K562 (cell line): ENCODE results near the gene TSPAN1. TPM values are rescaled to one million over a fixed set of nuclear protein-coding genes. Genes with fewer than 3 reads are reported as not detected.
A peak's percentile ranks its signal among the peaks of the same experiment; 100 is the strongest.

ENCODE experiments used
- EGR1 ChIP-seq: fragments of 450-650 bp; conservative IDR thresholded peaks from 2 replicates; pipeline ENCODE4 v1.6.1; 2017; ENCODE audit warnings: mild to moderate bottlenecking
- FOXK1 ChIP-seq: sonication (generic); formaldehyde crosslinking; IDR thresholded peaks from 2 replicates; pipeline ENCODE4 v1.8.0; 2022; ENCODE audit warnings: missing genetic modification reagents, mild to moderate bottlenecking, borderline replicate concordance
- ID3 ChIP-seq, 2 experiments: fragments of 250-450 bp in 1 of 2; fragments of 450-650 bp in 1 of 2; sonication (Bioruptor Pico) in 1 of 2; IDR thresholded peaks; 2 replicates each; pipeline versions ENCODE4 v1.6.1 to v1.8.0; 2016 to 2021; ENCODE audit warnings: mild to moderate bottlenecking in 2 of 2, moderate library complexity in 2 of 2, missing compliant biosample characterization in 1 of 2, missing genetic modification characterization in 1 of 2
- JUND ChIP-seq, 2 experiments: IDR thresholded peaks; 2 replicates in 1 of 2; 3 replicates in 1 of 2; pipeline ENCODE4 v1.6.1; 2011; ENCODE audit warnings: borderline replicate concordance in 2 of 2, low read depth in 2 of 2, low read length in 2 of 2, improper control_type of control experiment in 1 of 2, missing biosample characterization in 1 of 2, missing genetic modification characterization in 1 of 2, missing genetic modification reagents in 1 of 2
- POU5F1 ChIP-seq: fragments of 150-350 bp; IDR thresholded peaks from 2 replicates; pipeline ENCODE4 v1.6.1; 2014; ENCODE audit warnings: borderline replicate concordance, low read length, low read depth, mild to moderate bottlenecking; ENCODE audit not compliant: partially characterized antibody
- PTBP1 ChIP-seq: fragments of 200-400 bp; formaldehyde crosslinking; IDR thresholded peaks from 2 replicates; pipeline ENCODE4 v1.6.1; 2017; ENCODE audit warnings: low read depth, low read length
- SMARCA4 ChIP-seq: fragments of 450-650 bp; IDR thresholded peaks from 2 replicates; pipeline ENCODE4 v1.6.1; 2016
- SP1 ChIP-seq: sonication (generic); formaldehyde crosslinking; IDR thresholded peaks from 2 replicates; pipeline ENCODE4 v1.8.1; 2022; ENCODE audit warnings: mild to moderate bottlenecking, missing genetic modification reagents
- TEAD4 ChIP-seq, 2 experiments: sonication (generic) in 1 of 2; formaldehyde crosslinking in 1 of 2; IDR thresholded peaks; 2 replicates each; pipeline versions ENCODE4 v1.6.1 to v1.8.0; 2012 to 2022; ENCODE audit warnings: borderline replicate concordance in 1 of 2, inconsistent platforms in 1 of 2, low read length in 1 of 2, mild to moderate bottlenecking in 1 of 2, missing genetic modification reagents in 1 of 2
- ZNF165 ChIP-seq: fragments of 250-450 bp; sonication (Bioruptor Pico); IDR thresholded peaks from 2 replicates; pipeline ENCODE4 v1.4.0; 2020; ENCODE audit warnings: borderline replicate concordance
- ZNF184 ChIP-seq: sonication (generic); formaldehyde crosslinking; IDR thresholded peaks from 2 replicates; pipeline ENCODE4 v1.5.0; 2020; ENCODE audit warnings: missing genetic modification reagents
- ZNF212 ChIP-seq: fragments of 450-650 bp; formaldehyde crosslinking; IDR thresholded peaks from 2 replicates; pipeline ENCODE4 v1.4.0; 2020; ENCODE audit warnings: mild to moderate bottlenecking
- ZNF347 ChIP-seq: fragments of 450-650 bp; formaldehyde crosslinking; IDR thresholded peaks from 2 replicates; pipeline ENCODE4 v1.4.0; 2020; ENCODE audit warnings: low read depth, mild to moderate bottlenecking, moderate library complexity
- ZSCAN32 ChIP-seq: fragments of 450-650 bp; formaldehyde crosslinking; IDR thresholded peaks from 2 replicates; pipeline ENCODE4 v1.4.0; 2020; ENCODE audit warnings: mild to moderate bottlenecking, moderate library complexity
- polyA plus RNA-seq, 8 experiments: library from polyadenylated mRNA; depleted of rRNA in 4 of 8; stranded (reverse) in 5 of 8; unstranded in 3 of 8; fragments of >200 nt; fragmentation: Nextera tagmentation in 2 of 8; fragmentation: Illumina TruSeq in 1 of 8; extraction: Ambion mirVana in 2 of 8; extraction: Trizol in 1 of 8; gene quantifications; 2 replicates each; pipeline versions ENCODE4 v1.2.1 to v1.2.3, GENCODE V29; 2011 to 2014; ENCODE audit warnings: inconsistent platforms in 1 of 8, missing spikeins in 1 of 8
- total RNA-seq, 7 experiments: library from RNA; depleted of rRNA in 6 of 7; stranded (reverse); fragments of >200 nt in 6 of 7; fragmentation: Illumina TruSeq in 2 of 7; extraction: Trizol in 2 of 7; gene quantifications; 2 replicates each; pipeline versions ENCODE4 v1.2.1 to v1.2.3, GENCODE V29; 2011 to 2021; ENCODE audit warnings: low replicate concordance in 1 of 7
- TF ChIP-seq, protein P1 (sequence below), 2 experiments: fragments of 150-350 bp in 1 of 2; IDR thresholded peaks; 2 replicates each; pipeline ENCODE4 v1.6.1; 2012 to 2016; ENCODE audit warnings: low read depth in 2 of 2, low read length in 2 of 2, mild to moderate bottlenecking in 1 of 2, moderate library complexity in 1 of 2

Gene TSPAN1
- total and polyA plus RNA-seq, 9 of the 15 experiments (the other 6 are each of a cell fraction or from before 2014, with no cell fraction given), result 0.58 TPM; not detected in 8

DNA sequence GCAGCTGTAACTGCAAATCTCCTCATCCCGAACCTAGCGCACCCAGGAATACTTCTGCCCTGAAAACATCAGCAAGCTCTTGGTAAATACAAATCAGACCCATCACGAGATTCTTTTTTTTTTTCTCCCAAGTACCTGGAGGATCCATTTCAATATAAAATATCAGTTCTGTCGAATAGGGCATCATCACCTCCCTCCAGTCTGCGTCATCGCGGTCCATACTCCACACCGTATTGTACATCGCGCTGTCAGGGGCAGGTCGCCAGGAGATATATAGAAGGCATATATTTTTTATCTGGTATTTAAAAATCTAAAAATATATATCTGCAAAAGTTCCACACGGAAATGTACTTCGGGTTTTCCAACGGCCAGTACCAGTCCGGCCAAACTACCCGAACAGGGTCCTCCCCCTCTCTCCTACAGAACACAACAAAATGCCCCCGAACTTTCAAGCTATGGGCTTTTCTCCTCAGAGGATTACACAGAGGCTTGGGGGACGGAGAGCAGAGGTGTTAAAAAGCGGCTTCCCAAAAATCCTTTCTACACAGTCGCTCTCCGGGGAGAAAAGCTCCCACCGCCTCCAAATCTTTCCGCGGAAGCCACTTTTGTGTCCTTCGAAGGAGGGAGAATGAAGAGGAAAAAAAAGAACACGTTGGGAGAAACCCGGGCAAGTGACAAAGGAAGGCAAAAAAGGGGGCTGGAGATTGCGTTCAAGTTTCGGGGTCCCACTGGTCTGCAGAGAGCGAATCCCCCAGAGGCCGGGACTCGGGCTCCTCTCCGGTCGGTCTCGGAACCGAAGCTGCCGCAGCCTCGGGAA lies 43.0 kb upstream of the TSPAN1 start (continued):
- TF ChIP-seq TEAD4 (IDR thresholded peaks at IDR 0.05; ENCODE audit: low read length) (peak; percentile 36; the same call in 1 of the 2 replicates), TEAD4 (CRISPR knock-in tag; IDR thresholded peaks at IDR 0.05; ENCODE audit: borderline replicate concordance) (no peak), PTBP1 (0 out of 2 replicates have a peak, but pooled peaks have one; percentile 7), ZNF165 (CRISPR knock-in tag) (no peak), SP1 (0 out of 2 replicates have a peak, but pooled peaks have one; percentile 20), ZSCAN32 (no peak), ZNF347 (CRISPR knock-in tag) (no peak), ZNF212 (no peak), EGR1 (0 out of 2 replicates have a peak, but pooled peaks have one; percentile 5), ID3 (CRISPR knock-in tag; IDR thresholded peaks at IDR 0.05) (no peak), ID3 (tag; IDR thresholded peaks at IDR 0.05) (no peak), JUND (IDR thresholded peaks at IDR 0.05; ENCODE audit: borderline replicate concordance, low read depth, low read length) (0 out of 2 replicates have a peak, but pooled peaks have one; percentile 34), JUND (tag; IDR thresholded peaks at IDR 0.05; ENCODE audit: borderline replicate concordance, low read depth, low read length) (no peak), FOXK1 (CRISPR knock-in tag) (no peak), POU5F1 (peak; percentile 10), ZNF184 (CRISPR knock-in tag) (no peak), SMARCA4 (0 out of 2 replicates have a peak, but pooled peaks have one; percentile 3)
- TF ChIP-seq, protein P1, sequence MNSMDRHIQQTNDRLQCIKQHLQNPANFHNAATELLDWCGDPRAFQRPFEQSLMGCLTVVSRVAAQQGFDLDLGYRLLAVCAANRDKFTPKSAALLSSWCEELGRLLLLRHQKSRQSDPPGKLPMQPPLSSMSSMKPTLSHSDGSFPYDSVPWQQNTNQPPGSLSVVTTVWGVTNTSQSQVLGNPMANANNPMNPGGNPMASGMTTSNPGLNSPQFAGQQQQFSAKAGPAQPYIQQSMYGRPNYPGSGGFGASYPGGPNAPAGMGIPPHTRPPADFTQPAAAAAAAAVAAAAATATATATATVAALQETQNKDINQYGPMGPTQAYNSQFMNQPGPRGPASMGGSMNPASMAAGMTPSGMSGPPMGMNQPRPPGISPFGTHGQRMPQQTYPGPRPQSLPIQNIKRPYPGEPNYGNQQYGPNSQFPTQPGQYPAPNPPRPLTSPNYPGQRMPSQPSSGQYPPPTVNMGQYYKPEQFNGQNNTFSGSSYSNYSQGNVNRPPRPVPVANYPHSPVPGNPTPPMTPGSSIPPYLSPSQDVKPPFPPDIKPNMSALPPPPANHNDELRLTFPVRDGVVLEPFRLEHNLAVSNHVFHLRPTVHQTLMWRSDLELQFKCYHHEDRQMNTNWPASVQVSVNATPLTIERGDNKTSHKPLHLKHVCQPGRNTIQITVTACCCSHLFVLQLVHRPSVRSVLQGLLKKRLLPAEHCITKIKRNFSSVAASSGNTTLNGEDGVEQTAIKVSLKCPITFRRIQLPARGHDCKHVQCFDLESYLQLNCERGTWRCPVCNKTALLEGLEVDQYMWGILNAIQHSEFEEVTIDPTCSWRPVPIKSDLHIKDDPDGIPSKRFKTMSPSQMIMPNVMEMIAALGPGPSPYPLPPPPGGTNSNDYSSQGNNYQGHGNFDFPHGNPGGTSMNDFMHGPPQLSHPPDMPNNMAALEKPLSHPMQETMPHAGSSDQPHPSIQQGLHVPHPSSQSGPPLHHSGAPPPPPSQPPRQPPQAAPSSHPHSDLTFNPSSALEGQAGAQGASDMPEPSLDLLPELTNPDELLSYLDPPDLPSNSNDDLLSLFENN (IDR thresholded peaks at IDR 0.05; ENCODE audit: low read depth in 2 of 2, low read length in 2 of 2), result no peak
